Osteoblast (primary cell): ENCODE results near the gene PAXIP1. TPM values are rescaled to one million over a fixed set of nuclear protein-coding genes. Genes with fewer than 3 reads are reported as not detected.
"Not testable (repeated sequence)": the region's sequence is repeated elsewhere in the genome, so short reads cannot be mapped to it uniquely, and the experiment has no call there.

Experiments used
- DNase-seq: peaks from one replicate; pipeline ENCODE4 v3.0.0; 2011; ENCODE audit warnings: low spot score, mixed read lengths; ENCODE audit not compliant: insufficient read length; ENCODE audit errors: missing footprints
- H2AFZ ChIP-seq: 2 replicates; pipeline ENCODE4 v1.6.0; 2011; ENCODE audit warnings: mild to moderate bottlenecking, low read length
- H3K27ac ChIP-seq: 2 replicates; pipeline ENCODE4 v1.5.1; 2011; ENCODE audit warnings: mild to moderate bottlenecking, low read depth, low read length, moderate library complexity
- H3K27me3 ChIP-seq: 2 replicates; pipeline ENCODE4 v1.6.0; 2012; ENCODE audit warnings: mild to moderate bottlenecking, control low read depth, inconsistent platforms, low read length, moderate library complexity; ENCODE audit not compliant: insufficient read depth
- H3K36me3 ChIP-seq: 2 replicates; pipeline ENCODE4 v1.5.1; 2011; ENCODE audit warnings: mild to moderate bottlenecking, low read length, control low read depth, moderate library complexity; ENCODE audit not compliant: insufficient read depth
- H3K4me1 ChIP-seq: 2 replicates; pipeline ENCODE4 v1.5.1; 2011; ENCODE audit warnings: mild to moderate bottlenecking, low read length, control low read depth, moderate library complexity; ENCODE audit not compliant: insufficient read depth
- H3K4me2 ChIP-seq: 2 replicates; pipeline ENCODE4 v1.6.0; 2011; ENCODE audit warnings: mild to moderate bottlenecking, low read length; ENCODE audit not compliant: insufficient read depth
- H3K4me3 ChIP-seq: fragments of 200-600 bp; sonication (generic); 3 replicates; pipeline ENCODE4 v1.5.1; 2012; ENCODE audit warnings: mild to moderate bottlenecking, low read length, inconsistent platforms; ENCODE audit not compliant: insufficient read depth
- H3K79me2 ChIP-seq: 2 replicates; pipeline ENCODE4 v1.6.0; 2012; ENCODE audit warnings: mild to moderate bottlenecking, low read length, control low read depth, inconsistent platforms; ENCODE audit not compliant: insufficient read depth
- H3K9me3 ChIP-seq: 2 replicates; pipeline ENCODE4 v1.5.1; 2011; ENCODE audit warnings: low read depth, low read length, control low read depth
- H4K20me1 ChIP-seq: 2 replicates; pipeline ENCODE4 v1.6.0; 2012; ENCODE audit warnings: mild to moderate bottlenecking, low read length, control low read depth; ENCODE audit not compliant: insufficient read depth
- total RNA-seq: library from RNA; depleted of rRNA; stranded (reverse); fragments of >200 nt; gene quantifications from 2 replicates; pipeline ENCODE4 v1.2.3, GENCODE V29; 2012
- TF ChIP-seq, protein P1 (sequence below): IDR thresholded peaks from 2 replicates; pipeline ENCODE4 v1.5.1; 2011; ENCODE audit warnings: mild to moderate bottlenecking, low read depth, low read length, moderate library complexity; ENCODE audit errors: extremely low read depth

The PAXIP1 gene
- total RNA-seq, 1 donor = 10.5 TPM

- H3K4me1 ChIP-seq = peaks cover 14% of the 10 kb centered on the region
- no peaks in the 10 kb centered on the region for H3K27me3 ChIP-seq
- H3K9me3 ChIP-seq = no peaks in the 10 kb centered on the region
- H3K4me3 ChIP-seq = peak overlapping the region; percentile 82
- peak overlapping the region; percentile 84 for H3K27ac ChIP-seq
- H3K79me2 ChIP-seq = no peaks in the 10 kb centered on the region
- no peak for DNase-seq
- peak overlapping the region; percentile 96 for H3K4me2 ChIP-seq
- peak overlapping the region; percentile 98 for H2AFZ ChIP-seq
- no peaks in the 10 kb centered on the region for H3K36me3 ChIP-seq
- H4K20me1 ChIP-seq = no peaks in the 10 kb centered on the region
- TF ChIP-seq, protein P1, sequence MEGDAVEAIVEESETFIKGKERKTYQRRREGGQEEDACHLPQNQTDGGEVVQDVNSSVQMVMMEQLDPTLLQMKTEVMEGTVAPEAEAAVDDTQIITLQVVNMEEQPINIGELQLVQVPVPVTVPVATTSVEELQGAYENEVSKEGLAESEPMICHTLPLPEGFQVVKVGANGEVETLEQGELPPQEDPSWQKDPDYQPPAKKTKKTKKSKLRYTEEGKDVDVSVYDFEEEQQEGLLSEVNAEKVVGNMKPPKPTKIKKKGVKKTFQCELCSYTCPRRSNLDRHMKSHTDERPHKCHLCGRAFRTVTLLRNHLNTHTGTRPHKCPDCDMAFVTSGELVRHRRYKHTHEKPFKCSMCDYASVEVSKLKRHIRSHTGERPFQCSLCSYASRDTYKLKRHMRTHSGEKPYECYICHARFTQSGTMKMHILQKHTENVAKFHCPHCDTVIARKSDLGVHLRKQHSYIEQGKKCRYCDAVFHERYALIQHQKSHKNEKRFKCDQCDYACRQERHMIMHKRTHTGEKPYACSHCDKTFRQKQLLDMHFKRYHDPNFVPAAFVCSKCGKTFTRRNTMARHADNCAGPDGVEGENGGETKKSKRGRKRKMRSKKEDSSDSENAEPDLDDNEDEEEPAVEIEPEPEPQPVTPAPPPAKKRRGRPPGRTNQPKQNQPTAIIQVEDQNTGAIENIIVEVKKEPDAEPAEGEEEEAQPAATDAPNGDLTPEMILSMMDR = no peak
These were observed 73.8 kb downstream of the PAXIP1 start for GRCh38 chr7:154929006-154929726.

- H2AFZ ChIP-seq = peak overlapping the region; percentile 98
- TF ChIP-seq, protein P1 = no peak
- peak overlapping the region; percentile 84 for H3K27ac ChIP-seq
- H3K4me1 ChIP-seq = peaks cover 14% of the 10 kb centered on the region
- no peaks in the 10 kb centered on the region for H3K9me3 ChIP-seq
- H3K79me2 ChIP-seq = no peaks in the 10 kb centered on the region
- H4K20me1 ChIP-seq = no peaks in the 10 kb centered on the region
- H3K4me2 ChIP-seq = peak overlapping the region; percentile 96
- no peaks in the 10 kb centered on the region for H3K27me3 ChIP-seq
- no peaks in the 10 kb centered on the region for H3K36me3 ChIP-seq
- peak overlapping the region; percentile 82 for H3K4me3 ChIP-seq
- peak; percentile 80 for DNase-seq
These were observed 74.6 kb downstream of the PAXIP1 start for GRCh38 chr7:154928136-154929005.

DNA sequence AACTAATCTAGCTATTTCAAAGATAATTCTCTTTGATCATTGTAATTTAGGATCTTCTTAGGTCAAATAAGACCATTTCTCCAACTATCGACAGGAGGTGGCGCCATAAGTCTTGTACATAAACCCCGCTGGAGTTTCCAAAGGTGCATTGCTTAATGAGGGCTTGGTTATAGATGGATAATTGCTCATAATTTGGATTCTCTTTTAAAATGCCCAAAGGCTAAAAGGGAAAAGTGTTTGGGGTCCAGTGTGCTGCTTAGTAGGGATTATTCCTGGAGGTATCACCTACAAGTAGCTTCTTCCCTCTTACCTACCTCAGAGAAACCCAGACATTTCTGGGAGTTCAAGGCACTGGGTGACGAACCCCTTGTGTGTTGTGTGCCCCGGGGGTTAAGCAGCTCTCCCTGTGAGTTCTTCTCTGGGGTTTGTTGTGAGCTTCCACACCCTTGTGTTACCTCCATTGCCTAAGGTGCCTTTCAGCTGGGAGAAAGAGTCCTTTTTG is 75.2 kb downstream of the PAXIP1 start:
- Histone ChIP-seq H3K9me3 (no peaks in the 10 kb centered on the region), H2AFZ (peak overlapping the region; percentile 98), H3K4me3 (peak overlapping the region; percentile 82), H3K36me3 (no peaks in the 10 kb centered on the region), H3K27me3 (no peaks in the 10 kb centered on the region), H3K79me2 (no peaks in the 10 kb centered on the region), H3K4me1 (peaks cover 14% of the 10 kb centered on the region), H3K4me2 (peak overlapping the region; percentile 96), H4K20me1 (no peaks in the 10 kb centered on the region), H3K27ac (peak overlapping the region; percentile 84)
- DNase-seq = no peak
- TF ChIP-seq, protein P1 = peak; percentile 66

DNA sequence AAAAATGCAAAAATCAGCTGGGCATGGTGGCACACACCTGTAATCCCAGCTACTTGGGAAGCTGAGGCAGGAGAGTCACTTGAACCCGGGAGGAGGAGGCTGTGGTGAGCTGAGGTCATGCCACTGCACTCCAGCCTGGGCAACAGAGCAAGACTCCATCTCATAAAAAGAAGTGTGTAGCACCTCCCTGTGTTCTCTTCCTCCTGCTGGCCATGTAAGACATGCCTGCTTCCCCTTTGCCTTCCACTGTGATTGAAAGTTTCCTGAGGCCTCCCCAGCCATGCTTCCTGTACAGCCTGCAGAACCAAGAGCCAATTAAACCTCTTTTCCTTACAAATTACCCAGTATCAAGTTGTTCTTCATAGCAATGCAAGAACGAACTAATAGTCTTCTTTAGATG is 80.5 kb downstream of the PAXIP1 start:
- H3K27me3 ChIP-seq, H3K9me3 ChIP-seq, H3K4me3 ChIP-seq, H3K4me2 ChIP-seq, H2AFZ ChIP-seq, H3K27ac ChIP-seq, H3K4me1 ChIP-seq, H3K36me3 ChIP-seq, H4K20me1 ChIP-seq, H3K79me2 ChIP-seq, DNase-seq: not testable (repeated sequence)
